GM12878 (cell line): ENCODE data around the gene REEP3. TPM values are rescaled to one million over a fixed set of nuclear protein-coding genes. Genes with fewer than 3 reads are reported as not detected.

Experiments
- ATAC-seq: fragments of 200-7000 bp; cut with Tn5 transposase; 3 replicates; pipeline ENCODE4 v1.9.1; 2020; ENCODE audit warnings: mild to moderate bottlenecking, moderate library complexity
- BruUV-seq: library from RNA; stranded (reverse); fragments of 400-500 nt; replicated peaks from 2 replicates; lab custom pipeline; 2021; lab: Mats Ljungman, UMichigan
- CTCF ChIA-PET: fragments of 300-600 bp; sonication (Branson Sonifier 250); formaldehyde crosslinking; extraction: SDS; loops from one replicate; lab custom pipeline; 2021; ENCODE audit warnings: inconsistent platforms; lab: Yijun Ruan, JAX
- POLR2A ChIA-PET: fragments of 350-600 bp; formaldehyde crosslinking; extraction: SDS; loops from one replicate; lab custom pipeline; 2021; ENCODE audit warnings: inconsistent platforms; lab: Charles Lee
- RAD21 ChIA-PET: fragments of 300-600 bp; sonication (Branson Sonifier 250); formaldehyde crosslinking; loops from one replicate; lab custom pipeline; 2023; ENCODE audit warnings: antibody characterized with exemption; ENCODE audit not compliant: unreplicated experiment; lab: Charles Lee
- SMC1A ChIA-PET: fragments of 300-600 bp; sonication (Branson Sonifier 250); formaldehyde crosslinking; loops from one replicate; lab custom pipeline; 2023; ENCODE audit not compliant: unreplicated experiment, uncharacterized antibody; lab: Charles Lee
- DNase-seq: peaks from one replicate; pipeline ENCODE4 v3.0.0-alpha.2; 2011; ENCODE audit warnings: low read depth, low spot score
- FAIRE-seq: peaks from 3 replicates; lab custom pipeline; 2011; peaks lifted over from hg19 to GRCh38; lab: Jason Lieb, UNC
- H2AFZ ChIP-seq: 2 replicates; pipeline ENCODE4 v1.6.0; 2011; ENCODE audit warnings: low read depth, low read length, control low read depth; ENCODE audit not compliant: control insufficient read depth
- H3K27ac ChIP-seq: 2 replicates; pipeline ENCODE4 v1.5.1; 2011; ENCODE audit warnings: control low read depth; ENCODE audit not compliant: control insufficient read depth, insufficient read depth
- H3K27me3 ChIP-seq, 2 experiments: replicated peaks in 1 of 2; 2 replicates each; pipeline versions ENCODE4 v1.6.0 to v1.6.1; 2011; ENCODE audit warnings: low read length in 1 of 2; ENCODE audit not compliant: control insufficient read depth in 2 of 2, insufficient read depth in 2 of 2
- H3K36me3 ChIP-seq, 2 experiments: 2 replicates each; pipeline ENCODE4 v1.5.1; 2011; ENCODE audit warnings: low read length in 1 of 2; ENCODE audit not compliant: control insufficient read depth in 2 of 2, insufficient read depth in 2 of 2
- H3K4me1 ChIP-seq: 2 replicates; pipeline ENCODE4 v1.6.1; 2011; ENCODE audit warnings: mild to moderate bottlenecking, low read length, moderate library complexity, mixed read lengths; ENCODE audit not compliant: control insufficient read depth, insufficient read depth
- H3K4me2 ChIP-seq: 2 replicates; pipeline ENCODE4 v1.6.0; 2011; ENCODE audit warnings: control low read depth; ENCODE audit not compliant: control insufficient read depth, insufficient read depth
- H3K4me3 ChIP-seq: fragments of 200-600 bp; sonication (generic); 2 replicates; pipeline ENCODE4 v1.5.1; 2016
- H3K79me2 ChIP-seq: 2 replicates; pipeline ENCODE4 v1.6.0; 2011; ENCODE audit warnings: low read length; ENCODE audit not compliant: control insufficient read depth, insufficient read depth
- H3K9ac ChIP-seq: 2 replicates; pipeline ENCODE4 v1.8.0; 2011; ENCODE audit warnings: low read length, control low read depth, mixed read lengths; ENCODE audit not compliant: control insufficient read depth, insufficient read depth
- H3K9me3 ChIP-seq: replicated peaks from 3 replicates; pipeline ENCODE4 v1.5.1; 2011; ENCODE audit warnings: mild to moderate bottlenecking, low read length; ENCODE audit not compliant: control insufficient read depth, insufficient read depth
- H4K20me1 ChIP-seq: 2 replicates; pipeline ENCODE4 v1.6.0; 2011; ENCODE audit not compliant: control insufficient read depth, insufficient read depth
- BCL11A ChIP-seq: IDR thresholded peaks from 2 replicates; pipeline ENCODE4 v1.6.1; 2011; ENCODE audit warnings: low read depth, low read length
- CBFB ChIP-seq: IDR thresholded peaks from 2 replicates; pipeline ENCODE4 v1.6.1; 2016; ENCODE audit warnings: antibody characterized with exemption, low read depth
- CREM ChIP-seq: IDR thresholded peaks from 2 replicates; pipeline ENCODE4 v1.6.1; 2014; ENCODE audit warnings: antibody characterized with exemption, low read depth
- EED ChIP-seq: sonication (generic); IDR thresholded peaks from 2 replicates; pipeline ENCODE4 v1.6.1; 2016; ENCODE audit warnings: antibody characterized with exemption, low read depth
- ETV6 ChIP-seq, 2 experiments: fragments of 450-650 bp in 1 of 2; IDR thresholded peaks in 1 of 2; conservative IDR thresholded peaks in 1 of 2; 2 replicates each; pipeline ENCODE4 v1.6.1; 2014; ENCODE audit warnings: antibody characterized with exemption in 1 of 2, borderline replicate concordance in 1 of 2, low read depth in 1 of 2, mild to moderate bottlenecking in 1 of 2, moderate library complexity in 1 of 2
- FOXM1 ChIP-seq: IDR thresholded peaks from 2 replicates; pipeline ENCODE4 v1.6.1; 2012; ENCODE audit warnings: low read depth, mild to moderate bottlenecking, inconsistent platforms, low read length, moderate library complexity
- IKZF2 ChIP-seq, 2 experiments: fragments of 450-650 bp; IDR thresholded peaks; 2 replicates each; pipeline ENCODE4 v1.6.1; 2017; ENCODE audit warnings: mild to moderate bottlenecking in 2 of 2, moderate library complexity in 2 of 2
- MEF2A ChIP-seq: IDR thresholded peaks from 2 replicates; pipeline ENCODE4 v1.6.1; 2011; ENCODE audit warnings: low read depth, mild to moderate bottlenecking, low read length, moderate library complexity; ENCODE audit not compliant: insufficient read depth
- MXI1 ChIP-seq: fragments of 150-350 bp; IDR thresholded peaks from 2 replicates; pipeline ENCODE4 v1.6.1; 2011; ENCODE audit warnings: low read depth, mild to moderate bottlenecking, inconsistent platforms, low read length, improper control_type of control experiment
- NFIC ChIP-seq: IDR thresholded peaks from 2 replicates; pipeline ENCODE4 v1.6.1; 2012; ENCODE audit warnings: low read depth, mild to moderate bottlenecking, inconsistent platforms, low read length, moderate library complexity
- POU2F2 ChIP-seq: IDR thresholded peaks from 3 replicates; pipeline ENCODE4 v1.6.1; 2011; ENCODE audit warnings: low read depth, mild to moderate bottlenecking, low read length, borderline replicate concordance
- RUNX3 ChIP-seq: IDR thresholded peaks from 2 replicates; pipeline ENCODE4 v1.6.1; 2012; ENCODE audit warnings: low read length, inconsistent platforms
- SREBF1 ChIP-seq: IDR thresholded peaks from 2 replicates; pipeline ENCODE4 v1.6.1; 2012; ENCODE audit warnings: mild to moderate bottlenecking, low read length
- TCF7 ChIP-seq: IDR thresholded peaks from 2 replicates; pipeline ENCODE4 v1.6.1; 2014; ENCODE audit warnings: antibody characterized with exemption, borderline replicate concordance
- ZBED1 ChIP-seq: IDR thresholded peaks from 2 replicates; pipeline ENCODE4 v1.6.1; 2016; ENCODE audit warnings: borderline replicate concordance
- ZNF24 ChIP-seq: fragments of 450-650 bp; IDR thresholded peaks from 2 replicates; pipeline ENCODE4 v1.6.1; 2017; ENCODE audit warnings: antibody characterized with exemption, mild to moderate bottlenecking
- WGBS: methylation state at CpG from one replicate; pipeline ENCODE4 v1.1.6; 2016; ENCODE audit warnings: low lambda C conversion rate; ENCODE audit not compliant: insufficient replicate concordance, insufficient coverage; ENCODE audit errors: missing lambda C conversion rate; 5-methylcytosine and 5-hydroxymethylcytosine counted together
- in situ Hi-C: fragments of 300-500 bp; cut with MboI; formaldehyde crosslinking; loops from 9 replicates; pipeline ENCODE4 v1.14.3; 2018; ENCODE audit warnings: mixed read lengths
- intact Hi-C: fragments of 100-400 bp; cut with micrococcal nuclease; formaldehyde crosslinking; loops from one replicate; pipeline ENCODE4 v1.14.2; 2022; ENCODE audit not compliant: unreplicated experiment
- polyA plus RNA-seq, 11 experiments: library from polyadenylated mRNA; depleted of rRNA in 4 of 11; unstranded in 6 of 11; stranded (reverse) in 5 of 11; fragments of >200 nt; fragmentation: Nextera tagmentation in 4 of 11; fragmentation: Illumina TruSeq in 1 of 11; extraction: Ambion mirVana in 4 of 11; extraction: Trizol in 1 of 11; gene quantifications; 1 replicate in 1 of 11; 2 replicates in 10 of 11; pipeline versions ENCODE4 v1.2.1 to v1.2.3, GENCODE V29; 2011 to 2016; ENCODE audit warnings: inconsistent platforms in 2 of 11, missing spikeins in 2 of 11, low read depth in 1 of 11
- total RNA-seq, 4 experiments: library from RNA; depleted of rRNA in 3 of 4; stranded (reverse); fragments of >200 nt in 3 of 4; fragmentation: Illumina TruSeq in 1 of 4; extraction: Trizol in 1 of 4; gene quantifications; 2 replicates each; pipeline versions ENCODE4 v1.2.1 to v1.2.3, GENCODE V29; 2013 to 2021
- TF ChIP-seq, protein P1 (sequence below): fragments of 450-650 bp; IDR thresholded peaks from 2 replicates; pipeline ENCODE4 v1.6.1; 2017; ENCODE audit warnings: mild to moderate bottlenecking, low read depth, inconsistent platforms; ENCODE audit not compliant: poor library complexity, severe bottlenecking
- TF ChIP-seq, protein P2 (sequence below): IDR thresholded peaks from 2 replicates; pipeline ENCODE4 v1.6.1; 2012; ENCODE audit warnings: low read length, inconsistent platforms
- TF ChIP-seq, protein P3 (sequence below): IDR thresholded peaks from 2 replicates; pipeline ENCODE4 v1.6.1; 2011; ENCODE audit warnings: borderline replicate concordance, low read depth, mild to moderate bottlenecking, moderate library complexity, low read length; ENCODE audit not compliant: insufficient read depth, poor library complexity, severe bottlenecking

Gene REEP3
- total and polyA plus RNA-seq, 10 of the 15 experiments (the other 5 are each of a cell fraction or from before 2014, with no cell fraction given), result 4.9 to 25.9 (median 16.2) TPM

GRCh38 chr10:63666836-63667383 is 145.7 kb downstream of the REEP3 start:
- RAD21 ChIA-PET, result no interaction called here
- POLR2A ChIA-PET, result no interaction called here
- Histone ChIP-seq H3K4me2 (no peak overlapping the region), H3K4me1 (peaks cover 7% of the 10 kb centered on the region), H3K9me3 (no peaks in the 10 kb centered on the region), H2AFZ (no peak overlapping the region), H3K27ac (no peak overlapping the region), H3K9ac (no peak overlapping the region), H3K27me3 (no peaks in the 10 kb centered on the region), H4K20me1 (no peaks in the 10 kb centered on the region), H3K79me2 (no peaks in the 10 kb centered on the region), H3K4me3 (no peak overlapping the region), H3K36me3 (no peaks in the 10 kb centered on the region)
- no peak for FAIRE-seq
- CTCF ChIA-PET, result interaction anchor here (1.5 kb wide), 1 partner anchor 53 kb away, joined by 5 read pairs; no protein-coding TSS in a partner anchor
- BruUV-seq, result no TSS peak
- peak; percentile 15 for DNase-seq
- in situ Hi-C loops (no loop called here), intact Hi-C loops (no loop called here)
- SMC1A ChIA-PET, result no interaction called here
- peak; percentile 80 for ATAC-seq
- WGBS, result 21% methylated on average over 4 of the region's 4 CpGs
- TF ChIP-seq EED (peak; percentile 55; the same call in 1 of the 2 replicates), TCF7 (peak; percentile 27; the same call in 1 of the 2 replicates), MEF2A (peak; percentile 74), ZBED1 (peak; percentile 64; the same call in 1 of the 2 replicates), IKZF2 (IDR thresholded peaks at IDR 0.05) (peak; percentile 15 to 31; a peak in 1 of 4 replicates), CREM (peak; percentile 78), MXI1 (no peak), SREBF1 (no peak), POU2F2 (0 out of 3 replicates have a peak, but pooled peaks have one; percentile 41), NFIC (peak; percentile 93), ZNF24 (no peak), CBFB (peak; percentile 55; the same call in 1 of the 2 replicates), BCL11A (0 out of 2 replicates have a peak, but pooled peaks have one; percentile 22), ETV6 (conservative IDR thresholded peaks at IDR 0.05 in 1 of 2, IDR thresholded peaks at IDR 0.05 in 1 of 2; ENCODE audit: borderline replicate concordance in 1 of 2, low read depth in 1 of 2) (peak in 1 of 2 experiments; percentile 46; a peak in 1 of 4 replicates), FOXM1 (peak; percentile 85; the same call in 1 of the 2 replicates), RUNX3 (peak; percentile 95)
- TF ChIP-seq, protein P1, sequence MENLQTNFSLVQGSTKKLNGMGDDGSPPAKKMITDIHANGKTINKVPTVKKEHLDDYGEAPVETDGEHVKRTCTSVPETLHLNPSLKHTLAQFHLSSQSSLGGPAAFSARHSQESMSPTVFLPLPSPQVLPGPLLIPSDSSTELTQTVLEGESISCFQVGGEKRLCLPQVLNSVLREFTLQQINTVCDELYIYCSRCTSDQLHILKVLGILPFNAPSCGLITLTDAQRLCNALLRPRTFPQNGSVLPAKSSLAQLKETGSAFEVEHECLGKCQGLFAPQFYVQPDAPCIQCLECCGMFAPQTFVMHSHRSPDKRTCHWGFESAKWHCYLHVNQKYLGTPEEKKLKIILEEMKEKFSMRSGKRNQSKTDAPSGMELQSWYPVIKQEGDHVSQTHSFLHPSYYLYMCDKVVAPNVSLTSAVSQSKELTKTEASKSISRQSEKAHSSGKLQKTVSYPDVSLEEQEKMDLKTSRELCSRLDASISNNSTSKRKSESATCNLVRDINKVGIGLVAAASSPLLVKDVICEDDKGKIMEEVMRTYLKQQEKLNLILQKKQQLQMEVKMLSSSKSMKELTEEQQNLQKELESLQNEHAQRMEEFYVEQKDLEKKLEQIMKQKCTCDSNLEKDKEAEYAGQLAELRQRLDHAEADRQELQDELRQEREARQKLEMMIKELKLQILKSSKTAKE, result no peak
- TF ChIP-seq, protein P2, sequence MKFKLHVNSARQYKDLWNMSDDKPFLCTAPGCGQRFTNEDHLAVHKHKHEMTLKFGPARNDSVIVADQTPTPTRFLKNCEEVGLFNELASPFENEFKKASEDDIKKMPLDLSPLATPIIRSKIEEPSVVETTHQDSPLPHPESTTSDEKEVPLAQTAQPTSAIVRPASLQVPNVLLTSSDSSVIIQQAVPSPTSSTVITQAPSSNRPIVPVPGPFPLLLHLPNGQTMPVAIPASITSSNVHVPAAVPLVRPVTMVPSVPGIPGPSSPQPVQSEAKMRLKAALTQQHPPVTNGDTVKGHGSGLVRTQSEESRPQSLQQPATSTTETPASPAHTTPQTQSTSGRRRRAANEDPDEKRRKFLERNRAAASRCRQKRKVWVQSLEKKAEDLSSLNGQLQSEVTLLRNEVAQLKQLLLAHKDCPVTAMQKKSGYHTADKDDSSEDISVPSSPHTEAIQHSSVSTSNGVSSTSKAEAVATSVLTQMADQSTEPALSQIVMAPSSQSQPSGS, result peak; percentile 86
- TF ChIP-seq, protein P3, sequence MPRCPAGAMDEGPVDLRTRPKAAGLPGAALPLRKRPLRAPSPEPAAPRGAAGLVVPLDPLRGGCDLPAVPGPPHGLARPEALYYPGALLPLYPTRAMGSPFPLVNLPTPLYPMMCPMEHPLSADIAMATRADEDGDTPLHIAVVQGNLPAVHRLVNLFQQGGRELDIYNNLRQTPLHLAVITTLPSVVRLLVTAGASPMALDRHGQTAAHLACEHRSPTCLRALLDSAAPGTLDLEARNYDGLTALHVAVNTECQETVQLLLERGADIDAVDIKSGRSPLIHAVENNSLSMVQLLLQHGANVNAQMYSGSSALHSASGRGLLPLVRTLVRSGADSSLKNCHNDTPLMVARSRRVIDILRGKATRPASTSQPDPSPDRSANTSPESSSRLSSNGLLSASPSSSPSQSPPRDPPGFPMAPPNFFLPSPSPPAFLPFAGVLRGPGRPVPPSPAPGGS, result peak; percentile 61
